GM12878 (cell line): Measurements from ENCODE around the gene OGFOD3. TPM values are rescaled to one million over a fixed set of nuclear protein-coding genes. Genes with fewer than 3 reads are reported as not detected.

Source experiments
- ELK1 ChIP-seq: IDR thresholded peaks from 2 replicates; pipeline ENCODE4 v1.6.1; 2012; ENCODE audit warnings: low read depth, low read length, improper control_type of control experiment
- IKZF1 ChIP-seq: fragments of 450-650 bp; conservative IDR thresholded peaks from 2 replicates; pipeline ENCODE4 v1.6.1; 2017; ENCODE audit warnings: antibody characterized with exemption, mild to moderate bottlenecking
- RELB ChIP-seq: fragments of 450-650 bp; IDR thresholded peaks from 2 replicates; pipeline ENCODE4 v1.6.1; 2017; ENCODE audit warnings: low read depth, mild to moderate bottlenecking, moderate library complexity
- RUNX3 ChIP-seq: IDR thresholded peaks from 2 replicates; pipeline ENCODE4 v1.6.1; 2012; ENCODE audit warnings: low read length, inconsistent platforms
- SIX5 ChIP-seq: IDR thresholded peaks from 2 replicates; pipeline ENCODE4 v1.6.1; 2011; ENCODE audit warnings: mild to moderate bottlenecking, low read depth, low read length, moderate library complexity; ENCODE audit not compliant: severe bottlenecking
- STAT1 ChIP-seq: fragments of 450-650 bp; conservative IDR thresholded peaks from 2 replicates; pipeline ENCODE4 v1.6.1; 2014; ENCODE audit warnings: antibody characterized with exemption, mild to moderate bottlenecking
- SUZ12 ChIP-seq: fragments of 200-600 bp; sonication (generic); IDR thresholded peaks from one replicate; pipeline ENCODE4 v1.6.1; 2018; ENCODE audit warnings: antibody characterized with exemption, mild to moderate bottlenecking; ENCODE audit not compliant: unreplicated experiment
- ZBTB33 ChIP-seq: fragments of 450-650 bp; IDR thresholded peaks from 2 replicates; pipeline ENCODE4 v1.6.1; 2017; ENCODE audit warnings: mild to moderate bottlenecking
- ZNF24 ChIP-seq: fragments of 450-650 bp; IDR thresholded peaks from 2 replicates; pipeline ENCODE4 v1.6.1; 2017; ENCODE audit warnings: antibody characterized with exemption, mild to moderate bottlenecking
- polyA plus RNA-seq, 11 experiments: library from polyadenylated mRNA; depleted of rRNA in 4 of 11; unstranded in 6 of 11; stranded (reverse) in 5 of 11; fragments of >200 nt; fragmentation: Nextera tagmentation in 4 of 11; fragmentation: Illumina TruSeq in 1 of 11; extraction: Ambion mirVana in 4 of 11; extraction: Trizol in 1 of 11; gene quantifications; 1 replicate in 1 of 11; 2 replicates in 10 of 11; pipeline versions ENCODE4 v1.2.1 to v1.2.3, GENCODE V29; 2011 to 2016; ENCODE audit warnings: inconsistent platforms in 2 of 11, missing spikeins in 2 of 11, low read depth in 1 of 11
- total RNA-seq, 4 experiments: library from RNA; depleted of rRNA in 3 of 4; stranded (reverse); fragments of >200 nt in 3 of 4; fragmentation: Illumina TruSeq in 1 of 4; extraction: Trizol in 1 of 4; gene quantifications; 2 replicates each; pipeline versions ENCODE4 v1.2.1 to v1.2.3, GENCODE V29; 2013 to 2021

The OGFOD3 gene
- total and polyA plus RNA-seq, 10 of the 15 experiments (the other 5 are each of a cell fraction or from before 2014, with no cell fraction given) = 0.48 to 28.4 (median 18.3) TPM

- TF ChIP-seq ELK1 (no peak), RELB (no peak), ZNF24 (no peak), SIX5 (no peak), SUZ12 (no peak), IKZF1 (no peak), STAT1 (no peak), RUNX3 (no peak), ZBTB33 (no peak)
Observed at GRCh38 chr17:82410014-82410716, 8.2 kb downstream of the OGFOD3 start (continued).
